DND-41 (cell line): ENCODE results near the gene MMP14.

Experiments
- CTCF ChIP-seq: IDR thresholded peaks from 2 replicates; pipeline ENCODE4 v1.5.1; 2012; ENCODE audit warnings: borderline replicate concordance, low read length, moderate library complexity, mild to moderate bottlenecking; ENCODE audit not compliant: poor library complexity, severe bottlenecking; ENCODE audit errors: extremely low read depth
- EZH2 ChIP-seq: IDR thresholded peaks from 3 replicates; pipeline ENCODE4 v1.6.1; 2012; ENCODE audit warnings: borderline replicate concordance, low read depth, mild to moderate bottlenecking, moderate library complexity, low read length, inconsistent platforms; ENCODE audit not compliant: severe bottlenecking

- TF ChIP-seq CTCF = no peak
- TF ChIP-seq EZH2 = no peak
Measured at GRCh38 chr14:22798528-22798927, 37.9 kb upstream of the MMP14 start.
